HG02588 (cell line): ENCODE results near the gene KRTAP1-1.
"Not testable (repeated sequence)": the region's sequence is repeated elsewhere in the genome, so short reads cannot be mapped to it uniquely, and the experiment has no call there.

Experiments
- ATAC-seq: cut with Tn5 transposase; IDR thresholded peaks from one replicate; pipeline ENCODE4 v1.9.1; 2021; ENCODE audit warnings: mild to moderate bottlenecking, moderate library complexity; ENCODE audit not compliant: unreplicated experiment

Gene KRTAP1-1

GRCh38 chr17:41013181-41013580, 28.1 kb downstream of the KRTAP1-1 start:
- no peak for ATAC-seq

DNA sequence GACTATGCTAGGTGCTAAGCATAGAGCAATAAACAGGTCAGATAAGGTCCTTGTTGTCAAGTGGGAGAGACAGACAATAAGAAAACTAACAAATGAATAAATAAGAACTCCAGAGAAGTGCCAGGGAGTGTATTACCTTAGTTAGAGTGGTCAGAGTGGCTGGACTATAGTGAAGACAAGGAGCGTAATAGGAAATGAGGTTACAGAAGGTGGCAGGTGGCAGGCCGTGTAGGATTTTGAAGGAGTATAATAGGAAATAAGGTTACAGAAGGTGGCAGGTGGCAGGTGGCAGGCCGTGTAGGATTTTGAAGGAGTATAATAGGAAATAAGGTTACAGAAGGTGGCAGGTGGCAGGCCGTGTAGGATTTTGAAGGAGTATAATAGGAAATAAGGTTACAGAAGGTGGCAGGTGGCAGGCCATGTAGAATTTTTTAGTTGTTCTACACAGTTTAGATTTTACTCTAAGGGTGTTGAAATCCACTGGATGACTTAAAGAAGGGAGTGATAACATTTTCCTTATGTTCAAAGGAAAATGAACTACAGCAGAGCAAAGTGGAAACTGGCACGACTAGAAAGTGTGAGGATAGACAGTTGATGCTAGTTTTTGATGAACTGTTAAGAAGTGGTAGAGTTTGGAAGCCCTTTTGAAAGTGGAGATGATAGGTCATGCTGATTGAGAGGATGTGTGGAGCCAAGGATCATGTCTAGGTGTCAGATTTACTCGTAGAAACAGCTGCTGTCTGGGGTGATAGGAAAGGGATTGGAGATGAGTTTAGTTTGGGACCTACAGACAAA, 28.7 kb downstream of the KRTAP1-1 start:
- no peak for ATAC-seq

GRCh38 chr17:41010441-41010840, 30.8 kb downstream of the KRTAP1-1 start:
- no peak for ATAC-seq

DNA sequence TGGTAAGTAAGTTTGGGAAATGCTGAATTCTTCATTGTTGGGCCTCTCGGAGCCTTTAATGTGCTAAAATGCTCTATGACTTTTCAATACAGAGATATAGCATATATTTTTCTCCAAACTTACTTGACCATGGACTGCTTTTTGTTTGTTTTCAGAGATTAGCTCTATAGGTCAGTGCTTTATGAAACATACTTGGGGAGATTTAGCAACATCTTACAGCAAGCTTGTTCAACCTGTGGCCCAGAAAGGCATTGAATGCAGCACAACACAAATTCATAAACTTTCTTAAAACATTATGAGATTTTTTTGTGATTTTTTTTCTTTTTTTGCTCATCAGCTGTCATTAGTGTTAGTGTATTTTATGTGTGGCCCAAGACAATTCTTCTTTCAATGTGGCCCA, 31.3 kb downstream of the KRTAP1-1 start:
- ATAC-seq, result no peak

- ATAC-seq, result no peak
These were observed 31.9 kb downstream of the KRTAP1-1 start for GRCh38 chr17:41009301-41009760.

- no peak for ATAC-seq
These were observed 32.4 kb downstream of the KRTAP1-1 start, which contains the start of gene KRTAP3-1 for GRCh38 chr17:41008811-41009210. Gene KRTAP3-1, minus strand, starts transcription at chr17:41009128. Its CDS starts 54 bp downstream, at chr17:41009074.

DNA sequence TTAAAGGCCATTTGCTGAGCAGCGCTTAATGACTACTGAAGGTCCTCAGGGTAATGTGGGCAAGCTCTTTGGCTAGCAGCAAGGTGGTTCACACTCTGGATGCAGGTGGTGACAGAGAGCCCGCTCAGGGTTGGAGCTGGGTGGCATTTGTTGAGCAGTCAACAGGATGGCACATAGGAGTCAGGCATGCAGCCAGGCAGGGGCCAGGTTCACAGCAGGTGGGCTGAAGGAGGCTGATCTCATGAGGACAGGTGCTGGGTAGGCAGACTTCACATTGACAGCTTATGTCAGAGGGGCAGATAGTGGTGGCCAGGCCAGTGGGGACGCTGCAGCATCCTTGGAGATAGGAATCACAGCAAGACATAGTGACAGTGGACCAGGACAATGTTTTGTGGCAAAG, 36.9 kb downstream of the KRTAP1-1 start:
- ATAC-seq, result no peak

- no peak for ATAC-seq
These were observed 37.3 kb downstream of the KRTAP1-1 start for GRCh38 chr17:41003926-41004325.

- no peak for ATAC-seq
These were observed 38.4 kb downstream of the KRTAP1-1 start for GRCh38 chr17:41002814-41003213.

GRCh38 chr17:41001795-41002194, 39.5 kb downstream of the KRTAP1-1 start:
- no peak for ATAC-seq

DNA sequence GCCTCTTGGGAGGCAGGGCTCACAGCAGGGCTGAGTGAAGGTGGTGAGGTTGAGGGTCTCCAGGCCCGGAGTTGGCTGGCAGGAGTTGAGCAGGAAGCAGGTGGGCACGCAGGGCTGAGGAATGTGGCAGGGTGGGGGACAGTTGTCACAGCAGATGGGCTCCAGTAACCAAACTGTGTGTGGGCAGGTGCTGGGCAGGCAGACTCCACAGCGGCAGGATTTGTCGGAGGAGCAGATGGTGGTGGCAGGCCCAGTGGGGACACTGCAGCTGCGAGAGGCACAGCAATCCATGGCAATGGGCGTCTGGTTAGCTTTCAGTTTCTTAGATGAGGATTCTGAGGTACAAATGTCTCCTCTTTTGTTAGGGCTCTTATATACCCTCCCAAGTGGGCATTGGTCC, 41.7 kb downstream of the KRTAP1-1 start, which contains the start of gene KRTAP3-2:
KRTAP3-2 (minus strand) TSS at position 344 of the 400 bp plus-strand sequence; CDS start at position 291, 53 bp downstream.
- ATAC-seq, result not testable (repeated sequence)

GRCh38 chr17:40997361-40997760, 43.9 kb downstream of the KRTAP1-1 start:
- ATAC-seq, result no peak

GRCh38 chr17:40996829-40997228, 44.4 kb downstream of the KRTAP1-1 start:
- ATAC-seq, result no peak

- no peak for ATAC-seq
These were observed 46.1 kb downstream of the KRTAP1-1 start for GRCh38 chr17:40995116-40995515.

DNA sequence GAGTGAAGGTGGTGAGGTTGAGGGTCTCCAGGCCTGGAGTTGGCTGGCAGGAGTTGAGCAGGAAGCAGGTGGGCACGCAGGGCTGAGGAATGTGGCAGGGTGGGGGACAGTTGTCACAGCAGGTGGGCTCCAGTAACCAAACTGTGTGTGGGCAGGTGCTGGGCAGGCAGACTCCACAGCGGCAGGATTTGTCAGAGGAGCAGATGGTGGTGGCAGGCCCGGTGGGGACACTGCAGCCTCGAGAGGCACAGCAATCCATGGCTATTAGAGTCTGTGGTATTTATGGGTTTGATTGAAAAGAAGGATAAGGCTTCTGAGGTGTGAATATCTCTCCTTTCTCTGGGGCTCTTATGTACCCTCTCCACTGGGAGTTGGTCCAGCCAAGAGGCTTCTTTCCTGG, 47.4 kb downstream of the KRTAP1-1 start, which contains the start of gene KRTAP3-3:
KRTAP3-3 (minus strand) TSS at position 326 of the 400 bp plus-strand sequence; CDS start at position 259, 67 bp downstream.
- no peak for ATAC-seq

GRCh38 chr17:40993084-40993483, 48.2 kb downstream of the KRTAP1-1 start:
- ATAC-seq, result no peak

DNA sequence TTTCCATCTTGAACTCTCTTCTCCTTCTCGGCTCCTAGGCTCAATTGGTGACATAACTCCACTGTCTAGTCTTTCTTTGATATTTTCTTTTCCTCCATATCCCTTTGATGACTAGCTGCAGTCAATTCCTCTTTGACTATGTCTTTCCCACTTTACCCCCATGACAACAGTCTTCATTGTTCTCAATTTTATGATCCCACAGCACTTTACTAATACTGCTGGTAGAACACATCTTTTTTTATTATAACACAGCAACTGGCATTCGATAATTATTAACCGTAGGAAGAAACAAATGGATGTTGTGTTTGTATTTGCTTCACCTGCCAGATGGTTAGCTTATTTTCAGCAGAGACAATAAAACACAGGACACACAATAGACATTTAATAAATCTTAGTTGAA, 48.6 kb downstream of the KRTAP1-1 start:
- ATAC-seq, result no peak
